Activated CD8-positive, alpha-beta T cell treated with anti-CD3 and anti-CD28 coated beads for 36 hours (primary cell): ENCODE data around the gene PTCHD1. TPM values are rescaled to one million over a fixed set of nuclear protein-coding genes. Genes with fewer than 3 reads are reported as not detected.

Experiments
- ATAC-seq: fragments of 200-7000 bp; cut with Tn5 transposase; one replicate; pipeline ENCODE4 v1.10.0; 2021; ENCODE audit warnings: mild to moderate bottlenecking, moderate library complexity
- CTCF ChIA-PET: fragments of 350-600 bp; sonication (Branson Sonifier 250); formaldehyde crosslinking; loops from one replicate; lab custom pipeline; 2021; ENCODE audit warnings: antibody characterized with exemption; lab: Charles Lee
- POLR2A ChIA-PET: fragments of 350-600 bp; sonication (Branson Sonifier 250); formaldehyde crosslinking; loops from one replicate; lab custom pipeline; 2021; ENCODE audit warnings: antibody characterized with exemption; lab: Charles Lee
- DNase-seq: peaks from one replicate; pipeline ENCODE4 v3.0.0-alpha.2; 2020
- H3K27ac Mint-ChIP-seq: one replicate; pipeline ENCODE4 v1.8.0; 2021; ENCODE audit warnings: mild to moderate bottlenecking, mixed read lengths
- H3K27me3 Mint-ChIP-seq: one replicate; pipeline ENCODE4 v1.8.0; 2021; ENCODE audit warnings: mixed read lengths
- H3K36me3 Mint-ChIP-seq: one replicate; pipeline ENCODE4 v1.8.0; 2021; ENCODE audit warnings: low read depth, mixed read lengths
- H3K4me1 Mint-ChIP-seq: one replicate; pipeline ENCODE4 v1.8.0; 2021; ENCODE audit warnings: low read depth, mixed read lengths
- H3K4me3 Mint-ChIP-seq: one replicate; pipeline ENCODE4 v1.8.0; 2021; ENCODE audit warnings: mild to moderate bottlenecking, moderate library complexity, mixed read lengths
- H3K9me3 Mint-ChIP-seq: one replicate; pipeline ENCODE4 v1.8.0; 2021; ENCODE audit warnings: mixed read lengths
- CTCF ChIP-seq: fragments of 200-600 bp; IDR thresholded peaks from one replicate; pipeline ENCODE4 v1.8.0; 2022; ENCODE audit warnings: antibody characterized with exemption, mild to moderate bottlenecking
- intact Hi-C: fragments of 100-400 bp; cut with micrococcal nuclease; formaldehyde crosslinking; loops from one replicate; pipeline ENCODE4 v1.10.0; 2022
- total RNA-seq, 2 experiments: library from RNA; stranded (reverse); gene quantifications; one replicate each; pipeline ENCODE4 v1.2.3, GENCODE V29; 2021

PTCHD1 gene
- total RNA-seq, 2 experiments from 2014 or later, result not detected

- intact Hi-C loops, result no loop called here
- Mint-ChIP-seq H3K27me3 (peaks cover 6% of the 10 kb centered on the region), H3K9me3 (no peaks in the 10 kb centered on the region), H3K36me3 (no peaks in the 10 kb centered on the region), H3K4me1 (no peaks in the 10 kb centered on the region), H3K27ac (no peak overlapping the region), H3K4me3 (no peak overlapping the region)
- POLR2A ChIA-PET, result no interaction called here
- CTCF ChIA-PET, result no interaction called here
- TF ChIP-seq CTCF, result no peak
- no peak for DNase-seq
- no peak for ATAC-seq
Observed at GRCh38 chrX:23369027-23369426, 34.4 kb downstream of the PTCHD1 start.

- Mint-ChIP-seq H3K36me3 (no peaks in the 10 kb centered on the region), H3K4me1 (no peaks in the 10 kb centered on the region), H3K27me3 (no peaks in the 10 kb centered on the region), H3K9me3 (no peaks in the 10 kb centered on the region), H3K4me3 (no peak overlapping the region), H3K27ac (no peak overlapping the region)
- CTCF ChIA-PET, result no interaction called here
- intact Hi-C loops, result no loop called here
- POLR2A ChIA-PET, result no interaction called here
- ATAC-seq, result no peak
- no peak for DNase-seq
- TF ChIP-seq CTCF, result no peak
Observed at GRCh38 chrX:23372220-23372902, 37.7 kb downstream of the PTCHD1 start.

- Mint-ChIP-seq H3K9me3 (no peaks in the 10 kb centered on the region), H3K27me3 (no peaks in the 10 kb centered on the region), H3K27ac (no peak overlapping the region), H3K4me1 (no peaks in the 10 kb centered on the region), H3K4me3 (no peak overlapping the region), H3K36me3 (no peaks in the 10 kb centered on the region)
- ChIA-PET POLR2A (no interaction called here), CTCF (no interaction called here)
- DNase-seq (no peak), ATAC-seq (no peak)
- intact Hi-C loops, result no loop called here
- TF ChIP-seq CTCF, result no peak
Observed at GRCh38 chrX:23373129-23373804, 38.6 kb downstream of the PTCHD1 start.

- Mint-ChIP-seq H3K27me3 (no peaks in the 10 kb centered on the region), H3K27ac (no peak overlapping the region), H3K9me3 (no peaks in the 10 kb centered on the region), H3K36me3 (no peaks in the 10 kb centered on the region), H3K4me1 (no peaks in the 10 kb centered on the region), H3K4me3 (no peak overlapping the region)
- no peak for DNase-seq
- ChIA-PET POLR2A (no interaction called here), CTCF (no interaction called here)
- intact Hi-C loops, result no loop called here
- ATAC-seq, result no peak
- TF ChIP-seq CTCF, result no peak
Observed at GRCh38 chrX:23374291-23374690, 39.6 kb downstream of the PTCHD1 start.

- H3K27ac Mint-ChIP-seq, result no peak overlapping the region
- intact Hi-C loops, result no loop called here
- no peak for TF ChIP-seq CTCF
- H3K27me3 Mint-ChIP-seq, result no peaks in the 10 kb centered on the region
- DNase-seq (no peak), ATAC-seq (no peak)
- ChIA-PET POLR2A (no interaction called here), CTCF (no interaction called here)
- no peaks in the 10 kb centered on the region for H3K9me3 Mint-ChIP-seq
- H3K36me3 Mint-ChIP-seq, result no peaks in the 10 kb centered on the region
- no peak overlapping the region for H3K4me3 Mint-ChIP-seq
- no peaks in the 10 kb centered on the region for H3K4me1 Mint-ChIP-seq
Observed at GRCh38 chrX:23376581-23376980, 41.9 kb downstream of the PTCHD1 start.
